ENCODE measurements around the gene NELL1. TPM values are rescaled to one million over a fixed set of nuclear protein-coding genes. Genes with fewer than 3 reads are reported as not detected.

Gene NELL1
- total RNA-seq, 1 donor from 2014 or later: not detected

- Mint-ChIP-seq H3K4me1 (ENCODE audit: unreplicated experiment) (no peaks in the 10 kb centered on the region), H3K9me3 (ENCODE audit: unreplicated experiment) (peaks cover 25% of the 10 kb centered on the region)
Observed at GRCh38 chr11:21059879-21060278, 390.5 kb downstream of the NELL1 start.

GRCh38 chr11:21066030-21066429, 396.6 kb downstream of the NELL1 start:
- Mint-ChIP-seq H3K36me3 (ENCODE audit: unreplicated experiment) (no peaks in the 10 kb centered on the region), H3K27me3 (ENCODE audit: unreplicated experiment) (no peaks in the 10 kb centered on the region), H3K27ac (ENCODE audit: unreplicated experiment) (no peak overlapping the region), H3K4me1 (ENCODE audit: unreplicated experiment) (no peaks in the 10 kb centered on the region), H3K4me3 (ENCODE audit: unreplicated experiment) (no peak overlapping the region), H3K9me3 (ENCODE audit: unreplicated experiment) (peaks cover 27% of the 10 kb centered on the region)
- DNase-seq (ENCODE audit: extremely low spot score, unreplicated experiment): no peak
- no peak for TF ChIP-seq CTCF (IDR thresholded peaks at IDR 0.05)

More at GRCh38 chr11:21059879-21060278, 390.5 kb downstream of the NELL1 start:
- no peak for DNase-seq (ENCODE audit: extremely low spot score, unreplicated experiment)
- no peak for TF ChIP-seq CTCF (IDR thresholded peaks at IDR 0.05)
- no peaks in the 10 kb centered on the region for H3K27me3 Mint-ChIP-seq (ENCODE audit: unreplicated experiment)
- no peak overlapping the region for H3K4me3 Mint-ChIP-seq (ENCODE audit: unreplicated experiment)
- H3K36me3 Mint-ChIP-seq (ENCODE audit: unreplicated experiment): no peaks in the 10 kb centered on the region
- no peak overlapping the region for H3K27ac Mint-ChIP-seq (ENCODE audit: unreplicated experiment)

- Mint-ChIP-seq H3K9me3 (ENCODE audit: unreplicated experiment) (peaks cover 11% of the 10 kb centered on the region), H3K4me1 (ENCODE audit: unreplicated experiment) (no peaks in the 10 kb centered on the region), H3K4me3 (ENCODE audit: unreplicated experiment) (no peak overlapping the region), H3K27ac (ENCODE audit: unreplicated experiment) (no peak overlapping the region), H3K27me3 (ENCODE audit: unreplicated experiment) (no peaks in the 10 kb centered on the region), H3K36me3 (ENCODE audit: unreplicated experiment) (no peaks in the 10 kb centered on the region)
- DNase-seq (ENCODE audit: extremely low spot score, unreplicated experiment): no peak
- TF ChIP-seq CTCF (IDR thresholded peaks at IDR 0.05): no peak
Observed at GRCh38 chr11:21068886-21069285, 399.5 kb downstream of the NELL1 start.

- no peak for TF ChIP-seq CTCF (IDR thresholded peaks at IDR 0.05)
- H3K4me3 Mint-ChIP-seq (ENCODE audit: unreplicated experiment): no peak overlapping the region
- no peaks in the 10 kb centered on the region for H3K36me3 Mint-ChIP-seq (ENCODE audit: unreplicated experiment)
- H3K27me3 Mint-ChIP-seq (ENCODE audit: unreplicated experiment): no peaks in the 10 kb centered on the region
- DNase-seq (ENCODE audit: extremely low spot score, unreplicated experiment): no peak
- H3K4me1 Mint-ChIP-seq (ENCODE audit: unreplicated experiment): no peaks in the 10 kb centered on the region
- H3K27ac Mint-ChIP-seq (ENCODE audit: unreplicated experiment): no peak overlapping the region
- H3K9me3 Mint-ChIP-seq (ENCODE audit: unreplicated experiment): peaks cover 7% of the 10 kb centered on the region
Observed at GRCh38 chr11:21069909-21070308, 400.5 kb downstream of the NELL1 start.

- TF ChIP-seq CTCF (IDR thresholded peaks at IDR 0.05): no peak
- H3K27ac Mint-ChIP-seq (ENCODE audit: unreplicated experiment): no peak overlapping the region
- H3K4me3 Mint-ChIP-seq (ENCODE audit: unreplicated experiment): no peak overlapping the region
- H3K9me3 Mint-ChIP-seq (ENCODE audit: unreplicated experiment): peaks cover 3% of the 10 kb centered on the region
- no peaks in the 10 kb centered on the region for H3K27me3 Mint-ChIP-seq (ENCODE audit: unreplicated experiment)
- no peaks in the 10 kb centered on the region for H3K4me1 Mint-ChIP-seq (ENCODE audit: unreplicated experiment)
- no peak for DNase-seq (ENCODE audit: extremely low spot score, unreplicated experiment)
- H3K36me3 Mint-ChIP-seq (ENCODE audit: unreplicated experiment): no peaks in the 10 kb centered on the region
Observed at GRCh38 chr11:21072558-21072957, 403.2 kb downstream of the NELL1 start.

All from osteocyte (in vitro differentiated cells).